DOHH2 (cell line): ENCODE measurements around the gene NKD1.

Experiments used
- H3F3A ChIP-seq: fragments of 200-600 bp; sonication (generic), shearing (Covaris generic); 2 replicates; pipeline ENCODE4 v1.6.0; 2016; ENCODE audit warnings: antibody characterized with exemption, mild to moderate bottlenecking; ENCODE audit not compliant: control insufficient read depth, insufficient read depth
- H3K27ac ChIP-seq: fragments of 200-600 bp; sonication (generic); 2 replicates; pipeline ENCODE4 v1.5.1; 2014; ENCODE audit warnings: low read depth, mild to moderate bottlenecking, low read length, moderate library complexity
- H3K27me3 ChIP-seq: fragments of 200-600 bp; sonication (generic); 2 replicates; pipeline ENCODE4 v1.6.1; 2014; ENCODE audit warnings: mild to moderate bottlenecking, low read length, mixed read lengths; ENCODE audit not compliant: control insufficient read depth
- H3K36me3 ChIP-seq: fragments of 200-600 bp; sonication (generic); 2 replicates; pipeline ENCODE4 v1.6.1; 2014; ENCODE audit warnings: mild to moderate bottlenecking, low read length, moderate library complexity, mixed read lengths; ENCODE audit not compliant: control insufficient read depth
- H3K4me1 ChIP-seq: fragments of 200-600 bp; sonication (generic); 2 replicates; pipeline ENCODE4 v1.6.1; 2014; ENCODE audit warnings: mild to moderate bottlenecking, low read length, mixed read lengths; ENCODE audit not compliant: control insufficient read depth
- H3K4me2 ChIP-seq: fragments of 200-600 bp; sonication (generic); 2 replicates; pipeline ENCODE4 v1.6.0; 2014; ENCODE audit warnings: mild to moderate bottlenecking, low read length, moderate library complexity
- H3K4me3 ChIP-seq: fragments of 200-600 bp; sonication (generic); 2 replicates; pipeline ENCODE4 v1.5.1; 2014; ENCODE audit warnings: mild to moderate bottlenecking, low read length, mixed read lengths
- H3K79me2 ChIP-seq: fragments of 200-600 bp; sonication (generic); 2 replicates; pipeline ENCODE4 v1.6.1; 2014; ENCODE audit warnings: mild to moderate bottlenecking, low read length, mixed read lengths; ENCODE audit not compliant: control insufficient read depth
- H3K9me2 ChIP-seq: fragments of 200-600 bp; sonication (generic); replicated peaks from 2 replicates; pipeline ENCODE4 v1.6.1; 2014; ENCODE audit warnings: mild to moderate bottlenecking, low read length, mixed read lengths; ENCODE audit not compliant: control insufficient read depth
- H3K9me3 ChIP-seq: fragments of 200-600 bp; sonication (generic); 2 replicates; pipeline ENCODE4 v1.6.1; 2014; ENCODE audit warnings: antibody characterized with exemption, low read length, mixed read lengths; ENCODE audit not compliant: control insufficient read depth, insufficient read depth
- H4K20me1 ChIP-seq: fragments of 200-600 bp; sonication (generic); 2 replicates; pipeline ENCODE4 v1.6.0; 2014; ENCODE audit warnings: low read depth, mild to moderate bottlenecking, antibody characterized with exemption, low read length, moderate library complexity; ENCODE audit not compliant: control insufficient read depth, insufficient read depth
- CTCF ChIP-seq: fragments of 200-600 bp; sonication (generic); IDR thresholded peaks from one replicate; pipeline ENCODE4 v1.5.1; 2014; ENCODE audit warnings: antibody characterized with exemption, mild to moderate bottlenecking, low read depth, low read length; ENCODE audit not compliant: poor library complexity, severe bottlenecking
- EZH2phosphoT487 ChIP-seq: fragments of 200-600 bp; sonication (generic); IDR thresholded peaks from 2 replicates; pipeline ENCODE4 v1.6.1; 2017; ENCODE audit warnings: borderline replicate concordance, mild to moderate bottlenecking, antibody characterized with exemption, low read length, moderate library complexity, mixed read lengths

The NKD1 gene

GRCh38 chr16:50684823-50685461 is 136.7 kb downstream of the NKD1 start:
- Histone ChIP-seq H3K4me2 (no peak overlapping the region), H3K36me3 (no peaks in the 10 kb centered on the region), H3K27ac (no peak overlapping the region), H3K4me3 (no peak overlapping the region), H3K9me3 (no peaks in the 10 kb centered on the region), H3K9me2 (no peaks in the 10 kb centered on the region), H3K4me1 (peaks cover 20% of the 10 kb centered on the region), H3K79me2 (no peaks in the 10 kb centered on the region), H3F3A (no peaks in the 10 kb centered on the region), H4K20me1 (no peaks in the 10 kb centered on the region), H3K27me3 (0 out of 2 replicates have a peak, but pooled peaks cover 2% of the 10 kb centered on the region)
- TF ChIP-seq EZH2phosphoT487 (no peak), CTCF (no peak)

- H3K27me3 ChIP-seq: 0 out of 2 replicates have a peak, but pooled peaks cover 2% of the 10 kb centered on the region
- H3K4me2 ChIP-seq: no peak overlapping the region
- H3F3A ChIP-seq: no peaks in the 10 kb centered on the region
- H3K9me2 ChIP-seq: no peaks in the 10 kb centered on the region
- H3K79me2 ChIP-seq: no peaks in the 10 kb centered on the region
- no peaks in the 10 kb centered on the region for H4K20me1 ChIP-seq
- no peaks in the 10 kb centered on the region for H3K9me3 ChIP-seq
- no peak overlapping the region for H3K4me3 ChIP-seq
- no peak overlapping the region for H3K27ac ChIP-seq
- H3K36me3 ChIP-seq: no peaks in the 10 kb centered on the region
- peaks cover 20% of the 10 kb centered on the region for H3K4me1 ChIP-seq
- TF ChIP-seq EZH2phosphoT487: no peak
- no peak for TF ChIP-seq CTCF
Observed at GRCh38 chr16:50685462-50686063, 137.4 kb downstream of the NKD1 start.

GRCh38 chr16:50688083-50688482 is 139.9 kb downstream of the NKD1 start:
- no peak for TF ChIP-seq CTCF
- TF ChIP-seq EZH2phosphoT487: no peak

More at GRCh38 chr16:50688083-50688482, 139.9 kb downstream of the NKD1 start:
- H3K79me2 ChIP-seq: no peaks in the 10 kb centered on the region
- H3F3A ChIP-seq: no peaks in the 10 kb centered on the region
- peaks cover 8% of the 10 kb centered on the region for H3K4me1 ChIP-seq
- H3K9me2 ChIP-seq: no peaks in the 10 kb centered on the region
- H3K36me3 ChIP-seq: no peaks in the 10 kb centered on the region
- peaks cover 11% of the 10 kb centered on the region for H3K27me3 ChIP-seq
- H3K4me3 ChIP-seq: no peak overlapping the region
- H3K27ac ChIP-seq: no peak overlapping the region
- H3K9me3 ChIP-seq: no peaks in the 10 kb centered on the region
- H4K20me1 ChIP-seq: no peaks in the 10 kb centered on the region
- no peak overlapping the region for H3K4me2 ChIP-seq
